Measurements from ENCODE around the gene REXO5.

DNA sequence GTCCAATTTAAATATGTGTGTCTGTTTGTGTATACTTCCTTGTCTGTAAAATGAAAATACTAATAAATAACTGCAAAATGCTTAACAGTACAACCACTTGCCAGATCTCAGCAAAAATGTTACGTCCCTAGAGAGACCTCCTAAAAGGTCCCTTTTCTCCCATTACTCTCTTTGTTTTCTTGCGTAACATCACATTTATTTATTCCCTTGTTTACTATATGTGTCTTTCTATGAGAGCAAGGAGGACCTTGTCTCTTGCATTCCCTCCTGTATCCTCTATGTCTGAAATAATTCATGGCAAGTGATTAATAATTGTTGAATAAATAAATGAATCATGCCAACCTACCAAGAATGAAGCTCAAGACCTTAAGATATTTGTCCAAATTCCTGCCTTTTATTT lies 40.6 kb upstream of the REXO5 start:
- TF ChIP-seq, protein P1, sequence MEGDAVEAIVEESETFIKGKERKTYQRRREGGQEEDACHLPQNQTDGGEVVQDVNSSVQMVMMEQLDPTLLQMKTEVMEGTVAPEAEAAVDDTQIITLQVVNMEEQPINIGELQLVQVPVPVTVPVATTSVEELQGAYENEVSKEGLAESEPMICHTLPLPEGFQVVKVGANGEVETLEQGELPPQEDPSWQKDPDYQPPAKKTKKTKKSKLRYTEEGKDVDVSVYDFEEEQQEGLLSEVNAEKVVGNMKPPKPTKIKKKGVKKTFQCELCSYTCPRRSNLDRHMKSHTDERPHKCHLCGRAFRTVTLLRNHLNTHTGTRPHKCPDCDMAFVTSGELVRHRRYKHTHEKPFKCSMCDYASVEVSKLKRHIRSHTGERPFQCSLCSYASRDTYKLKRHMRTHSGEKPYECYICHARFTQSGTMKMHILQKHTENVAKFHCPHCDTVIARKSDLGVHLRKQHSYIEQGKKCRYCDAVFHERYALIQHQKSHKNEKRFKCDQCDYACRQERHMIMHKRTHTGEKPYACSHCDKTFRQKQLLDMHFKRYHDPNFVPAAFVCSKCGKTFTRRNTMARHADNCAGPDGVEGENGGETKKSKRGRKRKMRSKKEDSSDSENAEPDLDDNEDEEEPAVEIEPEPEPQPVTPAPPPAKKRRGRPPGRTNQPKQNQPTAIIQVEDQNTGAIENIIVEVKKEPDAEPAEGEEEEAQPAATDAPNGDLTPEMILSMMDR (IDR thresholded peaks at IDR 0.05) = no peak
- no peak for TF ChIP-seq ZFX (IDR thresholded peaks at IDR 0.05; ENCODE audit: borderline replicate concordance)

Data from 22Rv1 (cell line).